HG03159 (cell line): ENCODE results near the gene MYD88.

ENCODE experiments used
- ATAC-seq: cut with Tn5 transposase; IDR thresholded peaks from one replicate; pipeline ENCODE4 v1.9.1; 2021; ENCODE audit warnings: mild to moderate bottlenecking, moderate library complexity; ENCODE audit not compliant: unreplicated experiment

The MYD88 gene

DNA sequence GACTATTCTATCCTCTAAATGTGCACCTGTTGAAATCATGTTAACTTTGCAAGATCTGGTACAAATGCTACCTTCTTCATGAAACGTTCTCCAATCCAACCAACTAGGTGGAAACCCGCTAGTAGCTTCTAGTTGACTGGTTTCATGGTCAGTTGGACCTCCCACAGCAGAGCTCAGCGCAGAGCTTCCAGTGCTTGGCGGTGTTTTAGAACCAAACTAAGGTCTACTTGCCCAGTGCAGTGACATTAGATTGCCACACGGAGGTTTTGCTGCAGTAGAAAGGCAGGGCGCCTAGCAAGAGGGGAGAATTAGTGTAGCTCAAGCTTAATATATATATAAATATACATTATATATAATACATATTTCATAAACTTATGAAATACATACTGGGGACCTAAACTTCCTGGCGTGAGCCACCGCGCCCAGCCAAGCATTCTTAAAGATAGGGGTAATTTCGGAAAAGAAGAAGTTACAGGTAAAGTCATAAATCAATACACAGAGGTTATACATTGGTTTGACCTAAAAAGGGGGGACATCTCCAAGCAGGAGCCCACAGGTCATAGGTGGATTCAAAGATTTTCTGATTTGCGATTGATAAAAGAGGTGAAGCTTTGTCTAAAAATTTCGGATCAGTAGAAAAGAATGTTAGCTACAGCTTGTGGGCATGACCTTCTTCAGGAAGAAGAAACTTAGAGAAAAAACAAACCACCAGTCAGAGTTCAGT lies 24.8 kb downstream of the MYD88 start:
- no peak for ATAC-seq

DNA sequence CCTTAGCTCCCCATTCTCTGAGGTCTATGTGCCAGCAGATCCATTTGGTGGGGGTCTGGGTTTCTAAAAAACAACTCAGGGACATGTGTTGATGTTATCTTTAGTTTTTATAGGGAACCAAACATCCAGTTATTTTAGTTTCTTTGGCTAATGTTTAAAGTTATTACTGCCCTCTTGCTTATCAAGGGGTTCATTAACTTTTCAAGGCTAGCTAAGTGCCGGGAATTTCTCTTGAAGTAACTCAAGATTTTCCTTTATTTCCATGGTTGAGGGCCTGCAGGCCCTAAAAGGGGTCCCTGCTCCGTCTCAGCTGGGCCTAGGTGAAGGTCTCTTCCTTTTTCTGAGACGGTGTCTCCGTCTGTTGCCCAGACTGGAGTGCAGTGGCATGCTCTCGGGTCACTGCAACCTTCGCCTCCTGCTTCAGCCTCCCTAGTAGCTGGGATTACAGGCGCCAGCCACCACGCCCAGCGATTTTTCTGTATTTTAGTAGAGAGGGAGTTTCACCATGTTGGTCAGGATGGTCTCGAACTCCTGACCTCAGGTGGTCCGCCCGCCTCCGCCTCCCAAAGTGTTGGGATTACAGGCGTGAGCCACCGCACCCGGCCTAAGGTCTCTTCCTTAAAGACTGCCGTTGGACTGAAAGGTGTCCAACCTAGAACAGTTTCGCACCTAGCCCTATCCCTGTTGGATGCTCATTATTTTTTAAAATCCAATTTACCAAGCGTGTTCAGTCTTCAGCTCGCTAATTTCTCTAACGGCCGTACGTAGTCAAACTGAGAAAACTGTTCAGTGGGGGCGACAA lies 25.6 kb downstream of the MYD88 start:
- ATAC-seq: no peak

DNA sequence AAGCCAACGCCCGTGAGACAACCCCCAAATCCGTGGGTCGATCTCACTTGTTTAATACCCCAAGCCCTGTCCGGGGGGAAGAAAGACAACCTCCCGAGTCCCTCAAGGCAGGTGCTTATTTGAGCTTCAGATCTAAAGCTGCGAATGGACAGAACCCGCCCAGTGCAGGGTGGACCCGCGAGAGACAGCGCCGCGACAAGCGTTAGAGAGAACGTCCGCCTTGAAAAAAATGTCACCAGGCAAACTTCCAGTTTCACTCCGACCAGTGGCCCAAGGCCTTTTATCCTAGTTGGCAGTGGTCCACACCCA lies 26.1 kb downstream of the MYD88 start:
- peak; percentile 25 for ATAC-seq

DNA sequence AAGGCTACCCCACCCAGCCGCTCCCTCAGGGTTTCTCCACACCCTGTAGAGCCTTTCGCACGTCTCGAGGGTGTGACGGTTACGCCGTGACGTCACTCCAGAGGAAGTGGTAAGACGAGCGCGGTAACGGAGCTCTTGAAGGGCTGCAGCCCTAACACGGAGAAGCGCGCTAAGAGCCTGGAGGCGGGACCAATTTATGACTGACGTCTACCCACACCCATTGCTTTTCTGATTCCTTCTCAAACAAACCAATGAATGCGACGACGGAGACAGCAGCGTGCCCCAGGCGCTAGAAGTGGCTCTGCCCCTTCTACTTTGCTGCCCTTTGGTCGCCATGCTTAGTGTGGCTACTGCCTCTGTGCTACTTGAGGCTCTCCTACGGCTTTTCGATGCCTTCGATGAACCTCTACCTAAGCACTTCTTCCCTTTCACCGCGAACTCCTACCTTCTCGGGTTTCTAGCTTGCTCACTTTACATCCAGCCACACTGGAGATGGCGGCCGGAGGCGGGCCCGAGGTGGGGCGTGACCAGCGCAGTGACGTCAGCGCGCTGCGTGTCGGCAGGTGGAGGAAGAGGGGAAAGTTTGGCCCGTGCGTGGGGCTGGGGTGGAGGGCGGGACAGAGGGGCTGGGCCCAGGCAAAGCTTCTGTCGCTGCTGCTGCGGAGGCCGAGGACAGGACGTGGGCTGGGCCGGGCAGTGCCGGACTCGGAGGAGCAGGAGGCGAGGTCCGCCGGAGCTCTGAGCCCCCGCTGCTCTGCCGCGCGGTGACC lies 26.7 kb downstream of the MYD88 start, which contains the start of gene OXSR1:
OXSR1 (plus strand) TSS at position 586 of the 770 bp plus-strand sequence. CDS start 340 bp downstream, outside the sequence.
- peak; percentile 92 for ATAC-seq

DNA sequence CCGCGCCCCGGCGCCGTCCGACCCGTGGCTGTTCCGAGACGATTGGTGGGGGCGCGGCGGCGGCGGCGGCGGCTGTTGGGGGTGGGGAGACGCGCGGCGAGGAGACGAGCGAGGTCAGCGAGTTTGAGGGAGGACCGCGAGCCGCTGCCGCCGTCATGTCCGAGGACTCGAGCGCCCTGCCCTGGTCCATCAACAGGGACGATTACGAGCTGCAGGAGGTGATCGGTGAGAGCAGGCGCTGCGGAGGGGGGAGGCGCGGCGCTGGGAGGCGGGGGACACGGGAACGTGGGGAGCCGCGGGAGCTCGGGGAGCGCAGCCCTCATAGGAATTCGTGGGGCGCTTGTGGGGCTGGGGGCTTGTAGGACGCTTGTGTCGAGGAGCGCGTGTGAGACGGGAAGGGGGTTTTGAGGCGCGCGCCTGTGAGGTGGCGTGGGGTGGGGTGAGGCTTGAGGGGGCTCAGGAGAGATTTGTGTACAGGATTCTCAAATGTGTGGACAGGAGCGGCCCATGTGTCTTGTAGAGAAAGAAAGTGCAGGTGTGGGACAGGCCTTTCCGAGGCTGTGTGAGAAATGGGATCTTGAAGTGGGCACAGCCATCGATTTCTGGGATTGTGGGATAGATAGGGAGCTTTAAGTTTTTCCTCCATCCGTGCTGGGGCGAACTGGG lies 27.4 kb downstream of the MYD88 start:
- no peak for ATAC-seq

DNA sequence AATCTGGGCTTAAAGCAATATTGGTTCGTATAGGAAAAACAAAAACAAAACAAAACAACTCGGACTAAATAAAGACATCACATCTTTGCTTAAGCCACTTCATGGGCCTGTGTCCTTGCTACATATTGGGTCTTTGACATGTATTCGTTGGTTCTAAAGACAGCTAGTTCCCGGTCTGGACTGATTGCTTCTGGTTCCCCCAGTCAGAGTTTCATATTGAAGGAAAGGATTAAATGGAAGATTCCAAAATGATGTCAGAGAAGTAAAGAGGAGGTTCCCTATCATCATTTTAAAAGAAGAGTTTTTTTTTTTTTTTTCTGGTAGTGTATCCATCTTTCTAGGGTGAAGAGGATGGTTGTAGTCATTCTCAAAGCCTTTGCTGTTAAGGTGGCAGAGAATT lies 29.1 kb downstream of the MYD88 start:
- no peak for ATAC-seq

DNA sequence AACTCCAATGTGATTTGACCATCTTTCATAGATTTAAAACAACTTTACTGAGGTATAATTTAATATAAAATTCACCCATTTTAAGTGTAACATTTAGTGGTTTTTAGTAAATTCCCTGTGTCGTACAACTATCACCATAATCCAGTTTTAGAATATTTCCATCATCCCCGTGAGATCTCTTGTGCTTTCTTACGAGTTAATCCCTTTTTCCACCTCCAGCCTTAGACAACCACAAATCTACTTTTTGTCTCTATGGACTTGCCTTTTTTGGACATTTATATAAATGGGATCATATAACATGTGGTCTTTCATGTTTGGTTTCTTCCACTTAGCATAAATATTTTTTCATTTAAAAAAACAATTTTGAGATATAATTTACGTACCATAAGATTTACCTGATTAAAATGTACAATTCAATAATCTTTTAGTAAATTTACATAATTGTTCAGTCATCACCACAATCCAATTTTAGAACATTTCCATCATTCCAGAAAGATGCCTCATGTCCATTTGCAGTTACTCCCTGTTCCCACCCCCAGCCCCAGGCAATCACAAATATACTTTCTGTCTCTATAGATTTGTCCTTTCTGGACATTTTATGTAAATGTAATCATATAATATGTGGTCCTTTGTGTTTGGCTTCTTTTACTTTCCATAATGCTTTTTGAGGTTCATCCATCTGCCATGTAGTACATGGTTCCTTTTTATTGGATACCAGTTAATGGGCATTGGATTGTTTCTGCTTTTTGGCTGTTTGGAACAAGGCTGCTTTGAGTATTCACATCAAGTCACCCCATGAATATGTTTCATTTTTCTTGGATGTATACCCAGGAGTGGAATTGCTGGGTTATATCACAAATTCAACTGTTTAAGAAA lies 29.9 kb downstream of the MYD88 start:
- ATAC-seq: no peak

DNA sequence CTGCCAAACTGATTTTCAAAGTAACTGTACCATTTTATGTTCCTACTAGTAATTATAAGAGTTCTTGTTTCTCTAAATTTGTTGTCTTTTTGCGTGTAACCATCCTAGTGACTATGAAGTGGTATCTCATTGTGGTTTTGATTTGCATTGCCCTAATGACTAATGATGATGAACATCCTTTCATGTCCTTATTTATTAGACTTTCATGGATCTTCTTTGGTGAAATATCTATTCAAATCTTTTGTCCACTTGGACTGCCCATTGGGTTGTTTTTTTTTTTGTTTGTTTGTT lies 30.5 kb downstream of the MYD88 start:
- no peak for ATAC-seq

DNA sequence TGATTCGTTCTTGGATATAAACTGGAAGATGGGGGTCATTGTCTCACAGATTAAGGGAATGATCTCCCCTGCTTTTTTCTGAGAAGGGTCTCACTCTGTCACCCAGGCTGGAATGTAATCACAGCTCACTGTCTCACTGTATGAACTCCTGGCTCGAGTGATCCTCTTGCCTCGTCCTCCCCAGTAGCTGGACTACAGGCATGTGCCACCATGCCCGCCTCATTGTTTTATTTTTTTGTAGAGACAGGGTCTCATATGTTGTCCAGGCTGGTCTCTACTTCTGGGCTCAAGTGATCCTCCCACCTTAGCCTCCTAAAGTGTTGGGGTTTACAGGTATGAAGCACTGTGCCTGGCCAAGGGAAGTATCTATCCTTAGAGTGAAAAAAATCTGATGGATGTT lies 32.3 kb downstream of the MYD88 start:
- ATAC-seq: no peak

DNA sequence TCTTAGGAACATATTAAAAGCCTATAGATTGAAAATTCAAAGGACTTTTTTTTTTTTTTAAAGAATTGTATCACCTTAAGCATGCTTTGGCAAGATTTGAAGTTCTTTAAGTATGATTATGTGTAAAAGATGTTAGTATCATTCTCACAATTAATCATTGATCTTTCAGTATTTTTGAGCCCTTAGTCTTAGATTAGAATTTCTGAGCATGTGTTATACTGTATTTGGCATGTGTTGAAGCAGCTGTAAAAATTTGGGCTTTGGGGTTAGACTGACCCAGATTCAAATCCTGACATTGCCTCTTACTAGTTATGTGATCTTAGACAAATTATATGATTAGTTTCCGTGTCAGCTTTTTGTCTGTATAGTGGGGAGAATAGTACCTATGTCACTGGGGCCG lies 33.2 kb downstream of the MYD88 start:
- no peak for ATAC-seq

DNA sequence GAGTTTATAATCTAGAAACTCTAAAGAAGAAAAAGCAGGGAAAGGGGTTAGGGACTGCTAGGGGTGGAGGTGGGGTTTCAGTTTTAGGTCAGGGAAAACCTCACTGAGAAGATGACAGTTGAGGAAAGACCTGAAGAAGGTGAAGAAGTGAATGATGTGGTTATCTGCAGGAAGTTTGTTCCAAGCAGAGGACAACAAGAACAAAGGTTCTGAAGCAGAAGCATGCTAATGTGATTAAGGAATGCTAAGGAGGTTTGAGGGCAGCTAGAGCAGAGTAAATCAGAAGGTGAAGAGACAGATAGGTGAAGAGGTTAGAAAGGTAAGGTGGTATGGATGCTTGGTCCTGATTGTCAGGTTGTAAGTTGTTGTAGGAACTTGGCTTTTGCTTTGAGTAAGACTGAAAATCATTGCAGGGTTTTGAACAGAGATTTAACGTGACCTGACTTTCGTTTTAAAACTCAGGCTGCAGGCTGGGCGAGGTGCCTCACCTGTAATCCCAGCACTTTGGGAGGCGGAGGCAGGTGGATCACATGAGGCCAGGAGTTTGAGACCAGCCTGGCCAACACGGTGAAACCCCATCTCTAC lies 35.5 kb downstream of the MYD88 start:
- ATAC-seq: no peak

DNA sequence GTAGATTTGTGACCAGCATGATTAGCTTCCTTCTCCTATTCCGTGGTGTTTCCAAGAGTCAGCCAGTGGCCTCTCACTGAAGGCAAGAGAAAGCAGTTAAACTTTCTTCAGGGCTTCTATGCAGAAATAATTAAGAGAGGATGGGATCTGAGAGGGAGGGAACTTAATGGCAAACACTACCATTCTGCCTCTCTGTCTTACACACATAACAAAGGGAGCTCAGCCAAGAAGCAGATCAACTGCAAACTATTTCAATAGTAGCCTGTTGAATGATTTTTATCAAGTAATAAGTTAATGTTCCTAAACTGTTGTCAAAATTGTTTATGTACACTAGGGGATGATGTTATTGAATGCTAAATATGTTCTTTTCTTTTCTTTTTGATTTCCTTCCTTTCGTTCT lies 38.7 kb downstream of the MYD88 start:
- ATAC-seq: no peak

DNA sequence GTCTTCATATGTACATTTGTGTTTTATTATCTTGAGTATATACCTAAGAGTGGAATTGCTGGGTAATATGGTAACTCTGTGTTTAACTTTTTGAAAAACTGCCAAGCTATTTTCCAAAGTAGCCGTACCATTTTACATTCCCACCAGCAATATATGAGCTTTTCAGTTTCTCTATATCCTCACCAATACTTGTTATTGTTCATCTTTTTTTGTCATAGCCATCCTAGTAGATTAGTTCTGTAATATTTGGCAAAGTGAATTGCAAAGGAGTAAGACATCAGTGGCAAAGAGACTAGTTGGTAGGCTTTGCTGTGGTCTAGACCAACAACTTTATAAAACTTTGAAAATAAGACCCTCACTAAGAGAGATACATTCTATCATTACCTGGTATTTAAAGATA lies 48.3 kb downstream of the MYD88 start:
- no peak for ATAC-seq

DNA sequence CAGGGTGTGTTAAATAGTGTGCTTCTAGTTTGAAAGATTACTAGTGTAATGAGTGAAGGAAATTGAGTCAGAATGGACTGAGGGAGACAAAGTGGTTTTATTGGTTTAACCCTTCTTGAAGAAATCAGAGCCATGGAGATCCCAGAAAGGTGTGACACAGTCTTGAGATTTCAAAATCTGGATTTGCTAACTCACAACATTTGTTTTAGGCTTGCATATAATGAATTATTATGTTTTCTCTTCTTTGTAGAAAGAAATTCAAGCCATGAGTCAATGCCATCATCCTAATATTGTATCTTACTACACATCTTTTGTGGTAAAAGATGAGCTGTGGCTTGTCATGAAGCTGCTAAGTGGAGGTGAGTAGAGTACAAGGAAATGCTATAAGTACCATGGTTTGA lies 52.0 kb downstream of the MYD88 start:
- no peak for ATAC-seq
